HG02571 (cell line): ENCODE results near the gene MSI2.

ENCODE experiments used
- ATAC-seq: cut with Tn5 transposase; IDR thresholded peaks from one replicate; pipeline ENCODE4 v1.9.1; 2021; ENCODE audit warnings: mild to moderate bottlenecking, moderate library complexity; ENCODE audit not compliant: unreplicated experiment

The MSI2 gene

GRCh38 chr17:57720386-57721035 lies 464.2 kb downstream of the MSI2 start:
- ATAC-seq = no peak

GRCh38 chr17:57721967-57722703 lies 465.8 kb downstream of the MSI2 start:
- ATAC-seq = no peak

GRCh38 chr17:57722704-57723043 lies 466.4 kb downstream of the MSI2 start:
- no peak for ATAC-seq

GRCh38 chr17:57723427-57724025 lies 467.2 kb downstream of the MSI2 start:
- ATAC-seq = no peak

- ATAC-seq = no peak
Observed at GRCh38 chr17:57724026-57724728, 467.9 kb downstream of the MSI2 start.

- no peak for ATAC-seq
Observed at GRCh38 chr17:57724729-57725125, 468.4 kb downstream of the MSI2 start.

GRCh38 chr17:57726213-57726790 lies 470.0 kb downstream of the MSI2 start:
- no peak for ATAC-seq

GRCh38 chr17:57726838-57727237 lies 470.5 kb downstream of the MSI2 start:
- ATAC-seq = no peak

- no peak for ATAC-seq
Observed at GRCh38 chr17:57727630-57728175, 471.4 kb downstream of the MSI2 start.

- ATAC-seq = no peak
Observed at GRCh38 chr17:57730026-57730701, 473.8 kb downstream of the MSI2 start.

- no peak for ATAC-seq
Observed at GRCh38 chr17:57732062-57732461, 475.7 kb downstream of the MSI2 start.

GRCh38 chr17:57733085-57733484 lies 476.8 kb downstream of the MSI2 start:
- ATAC-seq = no peak
